GM12878 (cell line): Measurements from ENCODE around the gene VDR. TPM values are rescaled to one million over a fixed set of nuclear protein-coding genes. Genes with fewer than 3 reads are reported as not detected.

ENCODE experiments used
- ATAC-seq: fragments of 200-7000 bp; cut with Tn5 transposase; 3 replicates; pipeline ENCODE4 v1.9.1; 2020; ENCODE audit warnings: mild to moderate bottlenecking, moderate library complexity
- BruUV-seq: library from RNA; stranded (reverse); fragments of 400-500 nt; replicated peaks from 2 replicates; lab custom pipeline; 2021; lab: Mats Ljungman, UMichigan
- CTCF ChIA-PET: fragments of 300-600 bp; sonication (Branson Sonifier 250); formaldehyde crosslinking; extraction: SDS; loops from one replicate; lab custom pipeline; 2021; ENCODE audit warnings: inconsistent platforms; lab: Yijun Ruan, JAX
- POLR2A ChIA-PET: fragments of 350-600 bp; formaldehyde crosslinking; extraction: SDS; loops from one replicate; lab custom pipeline; 2021; ENCODE audit warnings: inconsistent platforms; lab: Charles Lee
- RAD21 ChIA-PET: fragments of 300-600 bp; sonication (Branson Sonifier 250); formaldehyde crosslinking; loops from one replicate; lab custom pipeline; 2023; ENCODE audit warnings: antibody characterized with exemption; ENCODE audit not compliant: unreplicated experiment; lab: Charles Lee
- SMC1A ChIA-PET: fragments of 300-600 bp; sonication (Branson Sonifier 250); formaldehyde crosslinking; loops from one replicate; lab custom pipeline; 2023; ENCODE audit not compliant: unreplicated experiment, uncharacterized antibody; lab: Charles Lee
- DNase-seq: peaks from one replicate; pipeline ENCODE4 v3.0.0-alpha.2; 2011; ENCODE audit warnings: low read depth, low spot score
- FAIRE-seq: peaks from 3 replicates; lab custom pipeline; 2011; peaks lifted over from hg19 to GRCh38; lab: Jason Lieb, UNC
- H2AFZ ChIP-seq: 2 replicates; pipeline ENCODE4 v1.6.0; 2011; ENCODE audit warnings: low read depth, low read length, control low read depth; ENCODE audit not compliant: control insufficient read depth
- H3K27ac ChIP-seq: 2 replicates; pipeline ENCODE4 v1.5.1; 2011; ENCODE audit warnings: control low read depth; ENCODE audit not compliant: control insufficient read depth, insufficient read depth
- H3K27me3 ChIP-seq, 2 experiments: replicated peaks in 1 of 2; 2 replicates each; pipeline versions ENCODE4 v1.6.0 to v1.6.1; 2011; ENCODE audit warnings: low read length in 1 of 2; ENCODE audit not compliant: control insufficient read depth in 2 of 2, insufficient read depth in 2 of 2
- H3K36me3 ChIP-seq, 2 experiments: 2 replicates each; pipeline ENCODE4 v1.5.1; 2011; ENCODE audit warnings: low read length in 1 of 2; ENCODE audit not compliant: control insufficient read depth in 2 of 2, insufficient read depth in 2 of 2
- H3K4me1 ChIP-seq: 2 replicates; pipeline ENCODE4 v1.6.1; 2011; ENCODE audit warnings: mild to moderate bottlenecking, low read length, moderate library complexity, mixed read lengths; ENCODE audit not compliant: control insufficient read depth, insufficient read depth
- H3K4me2 ChIP-seq: 2 replicates; pipeline ENCODE4 v1.6.0; 2011; ENCODE audit warnings: control low read depth; ENCODE audit not compliant: control insufficient read depth, insufficient read depth
- H3K4me3 ChIP-seq: fragments of 200-600 bp; sonication (generic); 2 replicates; pipeline ENCODE4 v1.5.1; 2016
- H3K79me2 ChIP-seq: 2 replicates; pipeline ENCODE4 v1.6.0; 2011; ENCODE audit warnings: low read length; ENCODE audit not compliant: control insufficient read depth, insufficient read depth
- H3K9ac ChIP-seq: 2 replicates; pipeline ENCODE4 v1.8.0; 2011; ENCODE audit warnings: low read length, control low read depth, mixed read lengths; ENCODE audit not compliant: control insufficient read depth, insufficient read depth
- H3K9me3 ChIP-seq: replicated peaks from 3 replicates; pipeline ENCODE4 v1.5.1; 2011; ENCODE audit warnings: mild to moderate bottlenecking, low read length; ENCODE audit not compliant: control insufficient read depth, insufficient read depth
- H4K20me1 ChIP-seq: 2 replicates; pipeline ENCODE4 v1.6.0; 2011; ENCODE audit not compliant: control insufficient read depth, insufficient read depth
- EED ChIP-seq: sonication (generic); IDR thresholded peaks from 2 replicates; pipeline ENCODE4 v1.6.1; 2016; ENCODE audit warnings: antibody characterized with exemption, low read depth
- EP300 ChIP-seq, 2 experiments: fragments of 150-350 bp in 1 of 2; IDR thresholded peaks; 2 replicates each; pipeline ENCODE4 v1.6.1; 2011 to 2012; ENCODE audit warnings: low read depth in 2 of 2, low read length in 2 of 2, borderline replicate concordance in 1 of 2, improper control_type of control experiment in 1 of 2, inconsistent platforms in 1 of 2; ENCODE audit not compliant: control insufficient read depth in 1 of 2
- ESRRA ChIP-seq: IDR thresholded peaks from 2 replicates; pipeline ENCODE4 v1.6.1; 2012; ENCODE audit warnings: mild to moderate bottlenecking, low read length, improper control_type of control experiment
- GATAD2B ChIP-seq: fragments of 450-650 bp; conservative IDR thresholded peaks from 2 replicates; pipeline ENCODE4 v1.6.1; 2017; ENCODE audit warnings: low read depth, mild to moderate bottlenecking, moderate library complexity
- HCFC1 ChIP-seq: fragments of 150-350 bp; IDR thresholded peaks from 2 replicates; pipeline ENCODE4 v1.6.1; 2014; ENCODE audit warnings: low read length
- IKZF2 ChIP-seq, 2 experiments: fragments of 450-650 bp; IDR thresholded peaks; 2 replicates each; pipeline ENCODE4 v1.6.1; 2017; ENCODE audit warnings: mild to moderate bottlenecking in 2 of 2, moderate library complexity in 2 of 2
- MLLT1 ChIP-seq: fragments of 450-650 bp; IDR thresholded peaks from 2 replicates; pipeline ENCODE4 v1.6.1; 2016; ENCODE audit warnings: mild to moderate bottlenecking
- PBX3 ChIP-seq: IDR thresholded peaks from 2 replicates; pipeline ENCODE4 v1.6.1; 2011; ENCODE audit warnings: mild to moderate bottlenecking, low read depth, low read length, moderate library complexity; ENCODE audit not compliant: insufficient replicate concordance
- SKIL ChIP-seq: fragments of 450-650 bp; IDR thresholded peaks from 2 replicates; pipeline ENCODE4 v1.6.1; 2017; ENCODE audit warnings: mild to moderate bottlenecking, low read depth, inconsistent platforms; ENCODE audit not compliant: poor library complexity, severe bottlenecking
- SMARCA5 ChIP-seq: fragments of 450-650 bp; IDR thresholded peaks from 2 replicates; pipeline ENCODE4 v1.6.1; 2017; ENCODE audit warnings: mild to moderate bottlenecking
- SPI1 ChIP-seq: IDR thresholded peaks from 2 replicates; pipeline ENCODE4 v1.6.1; 2011; ENCODE audit warnings: low read depth, mild to moderate bottlenecking, low read length, moderate library complexity, borderline replicate concordance; ENCODE audit not compliant: insufficient read depth
- ZBTB33 ChIP-seq: fragments of 450-650 bp; IDR thresholded peaks from 2 replicates; pipeline ENCODE4 v1.6.1; 2017; ENCODE audit warnings: mild to moderate bottlenecking
- ZNF384 ChIP-seq: IDR thresholded peaks from 2 replicates; pipeline ENCODE4 v1.6.1; 2012; ENCODE audit warnings: low read depth, mild to moderate bottlenecking, low read length, improper control_type of control experiment, borderline replicate concordance
- WGBS: methylation state at CpG from one replicate; pipeline ENCODE4 v1.1.6; 2016; ENCODE audit warnings: low lambda C conversion rate; ENCODE audit not compliant: insufficient replicate concordance, insufficient coverage; ENCODE audit errors: missing lambda C conversion rate; 5-methylcytosine and 5-hydroxymethylcytosine counted together
- in situ Hi-C: fragments of 300-500 bp; cut with MboI; formaldehyde crosslinking; loops from 9 replicates; pipeline ENCODE4 v1.14.3; 2018; ENCODE audit warnings: mixed read lengths
- intact Hi-C: fragments of 100-400 bp; cut with micrococcal nuclease; formaldehyde crosslinking; loops from one replicate; pipeline ENCODE4 v1.14.2; 2022; ENCODE audit not compliant: unreplicated experiment
- polyA plus RNA-seq, 11 experiments: library from polyadenylated mRNA; depleted of rRNA in 4 of 11; unstranded in 6 of 11; stranded (reverse) in 5 of 11; fragments of >200 nt; fragmentation: Nextera tagmentation in 4 of 11; fragmentation: Illumina TruSeq in 1 of 11; extraction: Ambion mirVana in 4 of 11; extraction: Trizol in 1 of 11; gene quantifications; 1 replicate in 1 of 11; 2 replicates in 10 of 11; pipeline versions ENCODE4 v1.2.1 to v1.2.3, GENCODE V29; 2011 to 2016; ENCODE audit warnings: inconsistent platforms in 2 of 11, missing spikeins in 2 of 11, low read depth in 1 of 11
- total RNA-seq, 4 experiments: library from RNA; depleted of rRNA in 3 of 4; stranded (reverse); fragments of >200 nt in 3 of 4; fragmentation: Illumina TruSeq in 1 of 4; extraction: Trizol in 1 of 4; gene quantifications; 2 replicates each; pipeline versions ENCODE4 v1.2.1 to v1.2.3, GENCODE V29; 2013 to 2021

Gene VDR
- total and polyA plus RNA-seq, 10 of the 15 experiments (the other 5 are each of a cell fraction or from before 2014, with no cell fraction given) = 0.27 to 7.9 (median 3.0) TPM

GRCh38 chr12:47868552-47869031, 36.2 kb downstream of the VDR start:
- DNase-seq = peak; percentile 76
- no peak overlapping the region for H3K9ac ChIP-seq
- ChIA-PET SMC1A (interaction anchor here (1.2 to 9.0 kb wide), 10 partner anchors 9 to 290 kb away, joined by 3 to 118 read pairs (median 4); partner anchors contain the start of gene VDR), RAD21 (interaction anchor here (0.7 to 3.7 kb wide), 12 partner anchors 11 to 95 kb away, joined by 3 to 44 read pairs (median 8); partner anchors contain the start of genes TMEM106C and VDR), CTCF (interaction anchor here (0.7 to 8.3 kb wide), 13 partner anchors 16 to 749 kb away, joined by 3 to 94 read pairs (median 4); partner anchors contain the start of genes CCDC184 and TMEM106C), POLR2A (interaction anchor here (1.0 to 3.3 kb wide), 4 partner anchors 12 to 55 kb away, joined by 4 to 27 read pairs (median 16); partner anchors contain the start of gene VDR)
- H2AFZ ChIP-seq = no peak overlapping the region; the same call in 1 of the 2 replicates
- no peaks in the 10 kb centered on the region for H4K20me1 ChIP-seq
- in situ Hi-C loops (no loop called here), intact Hi-C loops (loop anchor here (5.0 kb wide), 1 partner anchor 94 kb away; the partner anchor contains the start of gene TMEM106C)
- H3K9me3 ChIP-seq = no peaks in the 10 kb centered on the region
- H3K4me3 ChIP-seq = no peak overlapping the region
- H3K27me3 ChIP-seq = no peaks in the 10 kb centered on the region
- peak; percentile 95 for FAIRE-seq
- H3K79me2 ChIP-seq = no peaks in the 10 kb centered on the region
- peak; percentile 86 for ATAC-seq
- H3K27ac ChIP-seq = peak overlapping the region; percentile 21
- H3K36me3 ChIP-seq = no peaks in the 10 kb centered on the region
- no TSS peak for BruUV-seq
- peaks cover 31% of the 10 kb centered on the region for H3K4me1 ChIP-seq
- peak overlapping the region; percentile 45 for H3K4me2 ChIP-seq
- WGBS = 3% methylated on average over 8 of the region's 8 CpGs
- TF ChIP-seq ZBTB33 (no peak), IKZF2 (IDR thresholded peaks at IDR 0.05) (peak; percentile 85 to 88), SMARCA5 (no peak), ZNF384 (peak; percentile 81), MLLT1 (peak; percentile 67), GATAD2B (no peak; the same call in 1 of the 2 replicates), ESRRA (no peak), EP300 (IDR thresholded peaks at IDR 0.05; ENCODE audit: borderline replicate concordance in 1 of 2, control insufficient read depth in 1 of 2, low read depth in 2 of 2, low read length in 2 of 2) (peak; percentile 66 to 68; a peak in 3 of 4 replicates), HCFC1 (no peak), PBX3 (no peak), SKIL (peak; percentile 15), EED (peak; percentile 89), SPI1 (peak; percentile 85)
